Neural crest cell (in vitro differentiated cells): ENCODE data around the gene KRT83. TPM values are rescaled to one million over a fixed set of nuclear protein-coding genes. Genes with fewer than 3 reads are reported as not detected.

ENCODE experiments used
- DNase-seq: peaks from one replicate; pipeline ENCODE4 v3.0.0; 2021; ENCODE audit warnings: low read depth, mixed read lengths, low spot score
- H3K27ac Mint-ChIP-seq: one replicate; pipeline ENCODE4 v1.8.0; 2021; ENCODE audit warnings: mild to moderate bottlenecking, mixed read lengths; ENCODE audit not compliant: unreplicated experiment
- H3K27me3 Mint-ChIP-seq: 2 replicates; pipeline ENCODE4 v1.8.0; 2021; ENCODE audit warnings: low read depth, mild to moderate bottlenecking, mixed read lengths
- H3K36me3 Mint-ChIP-seq: 2 replicates; pipeline ENCODE4 v1.8.0; 2021; ENCODE audit warnings: low read depth, mild to moderate bottlenecking, mixed read lengths
- H3K4me1 Mint-ChIP-seq: 2 replicates; pipeline ENCODE4 v1.8.0; 2021; ENCODE audit warnings: mixed read lengths
- H3K4me3 Mint-ChIP-seq: one replicate; pipeline ENCODE4 v1.8.0; 2021; ENCODE audit warnings: mild to moderate bottlenecking, mixed read lengths
- H3K9me3 Mint-ChIP-seq: 2 replicates; pipeline ENCODE4 v1.8.0; 2021; ENCODE audit warnings: mixed read lengths
- total RNA-seq: library from RNA; stranded (reverse); gene quantifications from 2 replicates; pipeline ENCODE4 v1.2.1, GENCODE V29; 2021
- TF ChIP-seq, protein P1 (sequence below): fragments of 200-600 bp; sonication (generic); conservative IDR thresholded peaks from 2 replicates; pipeline ENCODE4 v1.5.0; 2021; ENCODE audit warnings: antibody characterized with exemption, mild to moderate bottlenecking

The KRT83 gene
- total RNA-seq, 1 donor from 2014 or later = not detected

DNA sequence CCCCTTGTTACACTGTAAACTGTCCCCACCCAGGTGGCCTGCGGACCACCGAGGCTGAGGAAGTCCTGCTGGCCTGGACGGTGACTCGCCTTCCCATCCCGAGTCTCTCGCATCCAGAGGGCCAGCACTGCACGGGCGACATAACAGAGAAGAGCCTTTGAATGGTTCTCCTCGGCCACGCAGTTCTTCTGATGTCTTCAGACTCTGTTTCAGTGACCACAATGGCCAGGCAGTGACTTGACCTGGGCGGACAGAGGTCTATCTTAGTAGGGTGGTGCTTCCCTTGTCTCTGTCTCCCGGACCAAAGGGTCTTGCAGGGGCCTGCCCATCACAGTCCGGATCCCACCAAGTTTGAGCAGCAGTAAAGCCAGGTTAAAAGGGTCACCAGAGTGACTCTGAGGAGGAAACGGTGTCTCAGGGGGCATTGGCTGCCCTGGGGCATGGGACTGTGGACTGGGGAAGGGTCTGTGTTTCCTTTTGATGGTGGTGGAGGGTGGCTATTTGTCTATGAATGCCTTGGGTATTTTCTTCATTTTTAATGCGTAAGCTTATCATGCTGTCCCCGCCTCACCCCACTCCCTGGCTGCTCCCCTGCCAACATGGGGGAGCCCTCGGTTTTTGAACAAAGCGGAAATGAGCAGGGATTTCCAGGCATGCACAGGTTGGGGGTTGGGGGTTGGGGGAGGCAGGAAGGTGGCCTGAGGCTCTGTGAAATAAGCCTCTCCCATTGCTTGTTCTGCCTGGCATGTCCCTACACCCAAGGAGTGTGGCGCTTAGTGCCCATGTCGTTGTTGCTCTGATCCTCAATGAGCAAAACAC lies 35.8 kb upstream of the KRT83 start:
- no peak for DNase-seq
- Mint-ChIP-seq H3K27ac (no peak overlapping the region), H3K36me3 (no peaks in the 10 kb centered on the region), H3K27me3 (peaks cover 17% of the 10 kb centered on the region), H3K4me3 (no peak overlapping the region), H3K4me1 (no peaks in the 10 kb centered on the region), H3K9me3 (no peaks in the 10 kb centered on the region)
- TF ChIP-seq, protein P1, sequence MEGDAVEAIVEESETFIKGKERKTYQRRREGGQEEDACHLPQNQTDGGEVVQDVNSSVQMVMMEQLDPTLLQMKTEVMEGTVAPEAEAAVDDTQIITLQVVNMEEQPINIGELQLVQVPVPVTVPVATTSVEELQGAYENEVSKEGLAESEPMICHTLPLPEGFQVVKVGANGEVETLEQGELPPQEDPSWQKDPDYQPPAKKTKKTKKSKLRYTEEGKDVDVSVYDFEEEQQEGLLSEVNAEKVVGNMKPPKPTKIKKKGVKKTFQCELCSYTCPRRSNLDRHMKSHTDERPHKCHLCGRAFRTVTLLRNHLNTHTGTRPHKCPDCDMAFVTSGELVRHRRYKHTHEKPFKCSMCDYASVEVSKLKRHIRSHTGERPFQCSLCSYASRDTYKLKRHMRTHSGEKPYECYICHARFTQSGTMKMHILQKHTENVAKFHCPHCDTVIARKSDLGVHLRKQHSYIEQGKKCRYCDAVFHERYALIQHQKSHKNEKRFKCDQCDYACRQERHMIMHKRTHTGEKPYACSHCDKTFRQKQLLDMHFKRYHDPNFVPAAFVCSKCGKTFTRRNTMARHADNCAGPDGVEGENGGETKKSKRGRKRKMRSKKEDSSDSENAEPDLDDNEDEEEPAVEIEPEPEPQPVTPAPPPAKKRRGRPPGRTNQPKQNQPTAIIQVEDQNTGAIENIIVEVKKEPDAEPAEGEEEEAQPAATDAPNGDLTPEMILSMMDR = no peak

DNA sequence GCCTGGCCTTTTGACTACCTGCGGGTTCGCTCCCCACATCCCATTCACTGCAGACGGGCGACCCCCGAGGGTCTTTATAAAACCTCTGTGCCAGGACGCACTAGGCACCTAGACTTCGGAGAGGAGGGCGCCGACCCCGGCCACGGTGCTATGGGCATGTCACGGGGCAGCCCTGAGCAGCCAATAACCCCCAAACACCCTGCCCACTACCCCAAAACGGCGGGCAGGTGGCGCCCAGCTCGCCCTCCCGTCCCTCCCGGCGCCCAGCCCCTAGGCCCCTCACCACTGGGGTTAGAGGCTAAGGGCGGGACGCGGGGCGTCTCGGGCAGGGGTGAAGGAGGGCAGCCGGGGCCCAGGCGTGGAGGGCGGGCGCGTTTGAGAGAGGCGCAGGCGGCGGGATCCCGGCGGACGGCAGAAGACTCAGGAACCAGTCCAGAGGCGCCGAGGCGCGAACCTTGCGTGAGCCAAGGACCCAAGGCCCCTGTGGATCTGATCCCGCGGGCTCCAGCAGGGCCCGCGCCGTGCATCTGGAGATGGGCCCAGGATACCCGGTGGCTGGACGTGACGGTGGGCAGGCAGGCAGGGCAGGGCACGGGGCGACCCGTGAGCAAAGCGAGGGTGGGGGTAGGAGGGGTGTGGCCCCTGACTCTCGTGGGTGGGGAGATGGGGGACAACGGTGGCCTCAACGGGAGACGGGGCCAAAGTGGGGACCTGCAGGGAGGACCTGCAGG lies 35.0 kb upstream of the KRT83 start:
- no peak overlapping the region for H3K4me3 Mint-ChIP-seq
- H3K27ac Mint-ChIP-seq = no peak overlapping the region
- no peaks in the 10 kb centered on the region for H3K9me3 Mint-ChIP-seq
- peaks cover 21% of the 10 kb centered on the region for H3K27me3 Mint-ChIP-seq
- TF ChIP-seq, protein P1 = no peak
- H3K36me3 Mint-ChIP-seq = no peaks in the 10 kb centered on the region
- no peaks in the 10 kb centered on the region for H3K4me1 Mint-ChIP-seq
- DNase-seq = no peak

DNA sequence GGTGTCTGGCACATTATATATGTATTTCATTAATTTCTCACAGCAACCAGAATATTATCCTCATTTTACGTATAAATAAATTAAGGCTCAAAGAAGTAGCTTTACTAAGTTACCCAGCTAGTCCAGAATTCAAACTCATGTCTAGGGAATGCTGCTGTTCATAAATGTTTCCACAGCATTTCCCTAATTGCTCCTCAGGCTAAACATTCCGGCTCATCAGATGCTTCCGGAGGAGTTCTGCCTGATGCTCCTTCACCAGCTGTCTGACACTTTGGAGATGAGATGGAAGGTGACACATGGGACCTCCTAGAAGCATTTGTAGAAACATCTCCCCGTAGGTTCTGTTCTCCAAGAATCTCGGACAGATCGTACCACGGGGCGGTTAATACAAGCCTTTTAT lies 34.0 kb upstream of the KRT83 start:
- TF ChIP-seq, protein P1 = no peak
- Mint-ChIP-seq H3K4me1 (no peaks in the 10 kb centered on the region), H3K4me3 (no peak overlapping the region), H3K27ac (no peak overlapping the region), H3K36me3 (no peaks in the 10 kb centered on the region), H3K27me3 (peaks cover 23% of the 10 kb centered on the region), H3K9me3 (no peaks in the 10 kb centered on the region)
- no peak for DNase-seq

DNA sequence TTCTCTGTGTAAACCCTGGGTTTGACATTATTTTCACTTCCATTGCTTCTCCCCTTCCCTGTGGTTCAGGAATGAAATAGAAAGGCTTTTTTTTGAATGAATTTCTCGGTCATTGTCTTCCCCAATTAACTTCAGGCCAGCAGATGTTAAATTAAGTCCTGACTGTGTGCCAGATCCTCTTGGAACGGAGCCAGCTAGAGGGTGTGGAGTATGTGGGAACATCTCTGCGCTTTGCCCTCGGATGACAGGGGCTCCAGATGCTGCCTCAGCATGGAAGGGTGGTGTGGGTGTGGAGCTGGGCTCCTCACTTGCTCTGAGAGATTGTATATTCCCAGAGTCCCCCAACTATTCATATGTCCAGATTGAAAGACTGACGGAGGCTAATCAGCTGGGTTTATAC lies 33.0 kb upstream of the KRT83 start:
- TF ChIP-seq, protein P1 = no peak
- Mint-ChIP-seq H3K4me1 (no peaks in the 10 kb centered on the region), H3K27ac (no peak overlapping the region), H3K9me3 (no peaks in the 10 kb centered on the region), H3K4me3 (no peak overlapping the region), H3K27me3 (peaks cover 24% of the 10 kb centered on the region), H3K36me3 (no peaks in the 10 kb centered on the region)
- DNase-seq = no peak

DNA sequence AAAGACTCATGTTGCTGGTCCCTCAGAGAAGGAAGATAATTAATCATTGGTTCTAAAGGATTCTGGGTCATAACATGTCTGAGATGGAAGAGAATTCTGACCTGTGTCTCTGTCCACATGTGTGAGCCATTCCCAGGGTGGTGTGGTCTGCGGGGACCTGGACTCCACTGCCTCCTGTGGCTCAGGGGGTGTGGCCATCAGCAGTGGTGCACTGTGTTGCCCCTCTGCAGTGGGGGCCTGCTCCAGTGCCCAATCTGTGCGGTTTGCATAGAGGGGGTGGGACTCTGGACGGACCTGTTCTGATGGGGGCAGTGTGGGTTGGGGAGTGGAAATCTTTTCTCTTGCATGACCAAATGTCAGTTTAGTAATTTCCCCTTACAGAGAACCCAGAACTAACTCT lies 32.6 kb upstream of the KRT83 start:
- Mint-ChIP-seq H3K27ac (no peak overlapping the region), H3K4me3 (no peak overlapping the region), H3K27me3 (peaks cover 28% of the 10 kb centered on the region), H3K9me3 (no peaks in the 10 kb centered on the region), H3K4me1 (no peaks in the 10 kb centered on the region), H3K36me3 (no peaks in the 10 kb centered on the region)
- no peak for DNase-seq
- TF ChIP-seq, protein P1 = no peak
